ENCODE results near the gene SPHKAP. TPM values are rescaled to one million over a fixed set of nuclear protein-coding genes. Genes with fewer than 3 reads are reported as not detected.
"Not testable (repeated sequence)": the region's sequence is repeated elsewhere in the genome, so short reads cannot be mapped to it uniquely, and the experiment has no call there.

SPHKAP gene
- total RNA-seq, 1 experiment from 2014 or later: not detected

GRCh38 chr2:228083131-228083530, 98.4 kb downstream of the SPHKAP start:
- Histone ChIP-seq H3K27me3 (replicated peaks; ENCODE audit: control insufficient read depth, insufficient read depth, low read length) (no peaks in the 10 kb centered on the region), H3K36me3 (ENCODE audit: control insufficient read depth, insufficient read depth, low read length) (no peaks in the 10 kb centered on the region), H3K9me3 (no peaks in the 10 kb centered on the region), H3K4me1 (no peaks in the 10 kb centered on the region), H3K4me3 (ENCODE audit: low read depth, low read length) (no peak overlapping the region)
- Mint-ChIP-seq H3K27ac (ENCODE audit: unreplicated experiment) (no peak overlapping the region), H3K4me3 (ENCODE audit: unreplicated experiment) (no peak overlapping the region), H3K9me3 (ENCODE audit: unreplicated experiment) (peaks cover 11% of the 10 kb centered on the region), H3K4me1 (ENCODE audit: low read depth, unreplicated experiment) (no peaks in the 10 kb centered on the region), H3K36me3 (ENCODE audit: insufficient read depth, unreplicated experiment) (no peaks in the 10 kb centered on the region), H3K27me3 (ENCODE audit: insufficient read depth, unreplicated experiment) (no peaks in the 10 kb centered on the region)
- ChIA-PET POLR2A (no interaction called here), CTCF (no interaction called here)
- DNase-seq: no peak
- BruUV-seq (replicated peaks): no TSS peak
- no peak for TF ChIP-seq CTCF (IDR thresholded peaks at IDR 0.05; ENCODE audit: insufficient read depth in 1 of 2, low read depth in 1 of 2, low read length in 1 of 2, severe bottlenecking in 1 of 2, unreplicated experiment in 1 of 2)
- intact Hi-C loops (cut with micrococcal nuclease; ENCODE audit: unreplicated experiment): no loop called here

GRCh38 chr2:228082571-228082970, 98.9 kb downstream of the SPHKAP start:
- Mint-ChIP-seq H3K4me3 (ENCODE audit: unreplicated experiment) (no peak overlapping the region), H3K36me3 (ENCODE audit: insufficient read depth, unreplicated experiment) (no peaks in the 10 kb centered on the region), H3K9me3 (ENCODE audit: unreplicated experiment) (peaks cover 10% of the 10 kb centered on the region), H3K27me3 (ENCODE audit: insufficient read depth, unreplicated experiment) (no peaks in the 10 kb centered on the region), H3K4me1 (ENCODE audit: low read depth, unreplicated experiment) (no peaks in the 10 kb centered on the region), H3K27ac (ENCODE audit: unreplicated experiment) (no peak overlapping the region)
- no peaks in the 10 kb centered on the region for H3K9me3 ChIP-seq
- CTCF ChIA-PET: no interaction called here
- POLR2A ChIA-PET: no interaction called here
- H3K36me3 ChIP-seq (ENCODE audit: control insufficient read depth, insufficient read depth, low read length): no peaks in the 10 kb centered on the region
- DNase-seq: no peak
- no TSS peak for BruUV-seq (replicated peaks)
- no peak overlapping the region for H3K4me3 ChIP-seq (ENCODE audit: low read depth, low read length)
- no peak for TF ChIP-seq CTCF (IDR thresholded peaks at IDR 0.05; ENCODE audit: insufficient read depth in 1 of 2, low read depth in 1 of 2, low read length in 1 of 2, severe bottlenecking in 1 of 2, unreplicated experiment in 1 of 2)
- H3K27me3 ChIP-seq (replicated peaks; ENCODE audit: control insufficient read depth, insufficient read depth, low read length): no peaks in the 10 kb centered on the region
- intact Hi-C loops (cut with micrococcal nuclease; ENCODE audit: unreplicated experiment): no loop called here
- no peaks in the 10 kb centered on the region for H3K4me1 ChIP-seq

GRCh38 chr2:228079194-228079593, 102.3 kb downstream of the SPHKAP start:
- no peak overlapping the region for H3K4me3 Mint-ChIP-seq (ENCODE audit: unreplicated experiment)
- Histone ChIP-seq H3K9me3 (no peaks in the 10 kb centered on the region), H3K4me1 (no peaks in the 10 kb centered on the region), H3K4me3 (ENCODE audit: low read depth, low read length) (no peak overlapping the region), H3K27me3 (replicated peaks; ENCODE audit: control insufficient read depth, insufficient read depth, low read length) (no peaks in the 10 kb centered on the region), H3K36me3 (ENCODE audit: control insufficient read depth, insufficient read depth, low read length) (no peaks in the 10 kb centered on the region)
- no TSS peak for BruUV-seq (replicated peaks)
- no peak overlapping the region for H3K27ac Mint-ChIP-seq (ENCODE audit: unreplicated experiment)
- H3K27me3 Mint-ChIP-seq (ENCODE audit: insufficient read depth, unreplicated experiment): peaks cover 3% of the 10 kb centered on the region
- no peak for TF ChIP-seq CTCF (IDR thresholded peaks at IDR 0.05; ENCODE audit: insufficient read depth in 1 of 2, low read depth in 1 of 2, low read length in 1 of 2, severe bottlenecking in 1 of 2, unreplicated experiment in 1 of 2)
- H3K36me3 Mint-ChIP-seq (ENCODE audit: insufficient read depth, unreplicated experiment): no peaks in the 10 kb centered on the region
- H3K9me3 Mint-ChIP-seq (ENCODE audit: unreplicated experiment): no peaks in the 10 kb centered on the region
- intact Hi-C loops (cut with micrococcal nuclease; ENCODE audit: unreplicated experiment): no loop called here
- no peaks in the 10 kb centered on the region for H3K4me1 Mint-ChIP-seq (ENCODE audit: low read depth, unreplicated experiment)
- ChIA-PET CTCF (no interaction called here), POLR2A (no interaction called here)
- DNase-seq: no peak

- H3K4me3 Mint-ChIP-seq (ENCODE audit: unreplicated experiment); POLR2A ChIA-PET; intact Hi-C loops (cut with micrococcal nuclease; ENCODE audit: unreplicated experiment): not testable (repeated sequence)
Measured at GRCh38 chr2:228076695-228077094, 104.8 kb downstream of the SPHKAP start.

More at GRCh38 chr2:228076695-228077094, 104.8 kb downstream of the SPHKAP start:
- H3K27me3 ChIP-seq (replicated peaks; ENCODE audit: control insufficient read depth, insufficient read depth, low read length); H3K9me3 ChIP-seq; H3K36me3 ChIP-seq (ENCODE audit: control insufficient read depth, insufficient read depth, low read length); H3K4me3 ChIP-seq (ENCODE audit: low read depth, low read length); H3K27ac Mint-ChIP-seq (ENCODE audit: unreplicated experiment); CTCF ChIA-PET; H3K36me3 Mint-ChIP-seq (ENCODE audit: insufficient read depth, unreplicated experiment); H3K4me1 Mint-ChIP-seq (ENCODE audit: low read depth, unreplicated experiment); H3K27me3 Mint-ChIP-seq (ENCODE audit: insufficient read depth, unreplicated experiment); H3K4me1 ChIP-seq; H3K9me3 Mint-ChIP-seq (ENCODE audit: unreplicated experiment); BruUV-seq (replicated peaks); DNase-seq: not testable (repeated sequence)

All from Caco-2 (cell line).